Measurements from ENCODE around the gene IDUA.
"Not testable (repeated sequence)": the region's sequence is repeated elsewhere in the genome, so short reads cannot be mapped to it uniquely, and the experiment has no call there.

Gene IDUA

GRCh38 chr4:986879-987623 lies at the start of gene IDUA:
Gene IDUA, plus strand, starts transcription at chr4:987044. Its CDS starts 41 bp downstream, at chr4:987085.
- peaks cover 37% of the 10 kb centered on the region for H3K36me3 Mint-ChIP-seq (ENCODE audit: low read depth)
- no peaks in the 10 kb centered on the region for H3K9me3 Mint-ChIP-seq
- intact Hi-C loops (cut with micrococcal nuclease): loop anchor here (1.0 to 5.0 kb wide), 2 partner anchors 14 to 55 kb away; partner anchors contain the start of genes DGKQ, GAK and TMEM175
- peaks cover 36% of the 10 kb centered on the region for H3K4me1 Mint-ChIP-seq (ENCODE audit: low read depth)
- H3K27ac Mint-ChIP-seq: peak within 1 kb of the TSS; percentile 83
- H3K27me3 Mint-ChIP-seq: peaks cover 1% of the 10 kb centered on the region
- H3K4me3 Mint-ChIP-seq: peak within 1 kb of the TSS; percentile 82

- Mint-ChIP-seq H3K4me1 (ENCODE audit: low read depth) (peaks cover 29% of the 10 kb centered on the region), H3K36me3 (ENCODE audit: low read depth) (peaks cover 17% of the 10 kb centered on the region)
- H3K27ac Mint-ChIP-seq; intact Hi-C loops (cut with micrococcal nuclease); H3K9me3 Mint-ChIP-seq; H3K27me3 Mint-ChIP-seq; H3K4me3 Mint-ChIP-seq: not testable (repeated sequence)
Observed at GRCh38 chr4:939508-939907, 47.3 kb upstream of the IDUA start.

GRCh38 chr4:945274-946102 lies 41.4 kb upstream of the IDUA start:
- no peaks in the 10 kb centered on the region for H3K9me3 Mint-ChIP-seq
- no peak overlapping the region for H3K27ac Mint-ChIP-seq
- peaks cover 2% of the 10 kb centered on the region for H3K4me1 Mint-ChIP-seq (ENCODE audit: low read depth)
- H3K36me3 Mint-ChIP-seq (ENCODE audit: low read depth): peaks cover 44% of the 10 kb centered on the region
- intact Hi-C loops (cut with micrococcal nuclease): no loop called here
- peaks cover 8% of the 10 kb centered on the region for H3K27me3 Mint-ChIP-seq
- H3K4me3 Mint-ChIP-seq: no peak overlapping the region

DNA sequence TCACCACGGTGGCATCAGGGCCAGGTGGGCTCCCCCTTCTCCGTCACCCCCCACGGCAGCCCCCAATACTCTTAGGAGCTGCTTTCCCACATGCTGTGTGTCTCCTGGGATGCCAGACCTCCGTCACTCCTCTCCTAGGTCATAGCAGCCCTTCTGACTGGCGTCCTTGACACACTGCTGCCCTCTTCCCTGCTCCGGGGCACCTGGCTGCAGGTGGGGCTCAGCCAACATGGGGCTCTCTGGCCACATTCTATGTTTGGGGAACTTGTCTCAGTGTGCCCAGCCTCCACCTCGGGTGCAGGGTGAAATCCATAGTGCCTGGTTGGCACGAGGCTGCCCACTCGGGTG lies 40.8 kb upstream of the IDUA start:
- Mint-ChIP-seq H3K9me3 (no peaks in the 10 kb centered on the region), H3K27me3 (peaks cover 8% of the 10 kb centered on the region), H3K27ac (no peak overlapping the region), H3K4me3 (no peak overlapping the region), H3K36me3 (ENCODE audit: low read depth) (peaks cover 50% of the 10 kb centered on the region), H3K4me1 (ENCODE audit: low read depth) (no peaks in the 10 kb centered on the region)
- intact Hi-C loops (cut with micrococcal nuclease): no loop called here

DNA sequence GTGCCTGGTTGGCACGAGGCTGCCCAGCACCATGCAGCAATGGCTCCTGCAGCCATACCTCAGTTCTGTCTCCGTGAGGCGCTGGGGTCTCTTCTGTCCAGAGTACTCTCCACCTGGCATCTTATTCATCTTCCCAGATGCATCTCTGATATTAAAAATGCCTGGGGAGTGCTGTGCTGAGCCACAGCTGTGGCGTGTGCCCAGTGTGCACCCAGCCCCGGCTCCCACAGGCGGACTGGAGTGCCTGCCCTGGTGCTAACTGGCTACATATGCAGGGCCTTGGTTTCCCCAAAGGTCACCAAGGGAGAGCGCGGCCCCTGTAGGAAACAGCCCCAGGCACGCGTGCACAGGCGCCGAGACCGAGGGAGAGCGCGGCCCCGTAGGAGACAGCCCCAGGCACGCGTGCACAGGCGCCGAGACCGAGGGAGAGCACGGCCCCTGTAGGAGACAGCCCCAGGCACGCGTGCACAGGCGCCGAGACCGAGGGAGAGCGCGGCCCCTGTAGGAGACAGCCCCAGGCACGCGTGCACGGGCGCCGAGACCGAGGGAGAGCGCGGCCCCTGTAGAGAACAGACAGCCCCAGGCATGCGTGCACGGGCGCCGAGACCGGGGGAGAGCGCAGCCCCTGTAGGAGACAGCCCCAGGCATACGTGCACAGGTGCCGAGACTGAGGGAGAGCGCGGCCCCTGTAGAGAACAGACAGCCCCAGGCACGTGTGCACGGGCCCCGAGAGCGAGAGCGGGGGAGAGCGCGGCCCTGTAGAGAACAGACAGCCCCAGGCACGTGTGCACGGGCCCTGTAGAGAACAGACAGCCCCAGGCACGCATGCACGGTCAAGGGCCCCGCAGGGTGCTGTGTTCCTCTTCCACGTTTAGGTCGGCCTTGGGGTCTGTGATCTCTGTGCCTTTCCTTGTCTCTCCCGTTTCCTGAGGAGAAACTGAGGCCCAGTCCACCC lies 40.0 kb upstream of the IDUA start:
- H3K27me3 Mint-ChIP-seq: peaks cover 8% of the 10 kb centered on the region
- intact Hi-C loops (cut with micrococcal nuclease): no loop called here
- no peaks in the 10 kb centered on the region for H3K4me1 Mint-ChIP-seq (ENCODE audit: low read depth)
- H3K27ac Mint-ChIP-seq: no peak overlapping the region
- H3K36me3 Mint-ChIP-seq (ENCODE audit: low read depth): peaks cover 57% of the 10 kb centered on the region
- no peak overlapping the region for H3K4me3 Mint-ChIP-seq
- H3K9me3 Mint-ChIP-seq: no peaks in the 10 kb centered on the region

DNA sequence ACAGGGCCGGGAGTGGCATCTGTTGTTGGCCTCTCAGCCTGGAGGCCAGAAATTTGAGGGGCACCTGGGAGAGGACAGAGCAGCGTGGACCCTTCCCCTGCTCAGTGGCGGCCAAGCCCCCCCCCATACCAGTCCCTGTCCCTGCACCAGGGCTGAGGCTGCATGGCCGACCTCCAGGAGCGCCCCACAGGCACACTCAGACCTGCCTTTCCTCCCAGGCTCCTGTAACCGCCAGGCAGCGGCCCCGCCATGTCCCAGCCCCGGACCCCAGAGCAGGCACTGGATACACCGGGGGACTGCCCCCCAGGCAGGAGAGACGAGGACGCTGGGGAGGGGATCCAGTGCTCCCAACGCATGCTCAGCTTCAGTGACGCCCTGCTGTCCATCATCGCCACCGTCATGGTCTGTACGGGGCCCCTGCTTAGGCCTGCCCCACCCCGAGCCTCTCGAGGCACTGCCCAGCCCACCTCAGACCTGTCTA lies 39.3 kb upstream of the IDUA start:
- Mint-ChIP-seq H3K27ac (no peak overlapping the region), H3K36me3 (ENCODE audit: low read depth) (peaks cover 63% of the 10 kb centered on the region), H3K27me3 (peaks cover 8% of the 10 kb centered on the region), H3K9me3 (no peaks in the 10 kb centered on the region), H3K4me3 (no peak overlapping the region), H3K4me1 (ENCODE audit: low read depth) (no peaks in the 10 kb centered on the region)
- intact Hi-C loops (cut with micrococcal nuclease): no loop called here

GRCh38 chr4:948101-948935 lies 38.5 kb upstream of the IDUA start:
- Mint-ChIP-seq H3K36me3 (ENCODE audit: low read depth) (peaks cover 63% of the 10 kb centered on the region), H3K27me3 (peaks cover 8% of the 10 kb centered on the region), H3K27ac (no peak overlapping the region), H3K4me3 (no peak overlapping the region), H3K9me3 (no peaks in the 10 kb centered on the region), H3K4me1 (ENCODE audit: low read depth) (no peaks in the 10 kb centered on the region)
- intact Hi-C loops (cut with micrococcal nuclease): no loop called here

DNA sequence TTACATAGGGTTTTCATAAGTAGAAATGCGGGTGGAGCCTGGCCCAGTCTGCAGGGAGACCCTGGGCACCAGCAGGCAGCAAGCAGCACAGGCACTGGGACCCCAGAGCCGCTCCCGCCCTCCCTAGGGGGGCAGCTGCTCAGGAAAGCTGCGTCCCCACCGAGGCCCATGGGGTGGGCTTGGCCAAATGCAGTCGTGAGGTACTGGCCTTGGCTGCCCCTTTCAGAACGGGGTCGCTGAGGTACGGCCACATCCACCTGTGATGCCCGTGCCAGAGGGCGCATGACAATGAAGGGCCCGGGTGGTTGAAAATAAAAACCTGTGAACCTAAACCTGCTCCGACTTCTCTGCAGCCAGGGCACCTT lies 37.9 kb upstream of the IDUA start:
- Mint-ChIP-seq H3K27ac (no peak overlapping the region), H3K27me3 (peaks cover 8% of the 10 kb centered on the region), H3K4me1 (ENCODE audit: low read depth) (no peaks in the 10 kb centered on the region), H3K9me3 (no peaks in the 10 kb centered on the region), H3K4me3 (no peak overlapping the region), H3K36me3 (ENCODE audit: low read depth) (peaks cover 63% of the 10 kb centered on the region)
- intact Hi-C loops (cut with micrococcal nuclease): no loop called here

DNA sequence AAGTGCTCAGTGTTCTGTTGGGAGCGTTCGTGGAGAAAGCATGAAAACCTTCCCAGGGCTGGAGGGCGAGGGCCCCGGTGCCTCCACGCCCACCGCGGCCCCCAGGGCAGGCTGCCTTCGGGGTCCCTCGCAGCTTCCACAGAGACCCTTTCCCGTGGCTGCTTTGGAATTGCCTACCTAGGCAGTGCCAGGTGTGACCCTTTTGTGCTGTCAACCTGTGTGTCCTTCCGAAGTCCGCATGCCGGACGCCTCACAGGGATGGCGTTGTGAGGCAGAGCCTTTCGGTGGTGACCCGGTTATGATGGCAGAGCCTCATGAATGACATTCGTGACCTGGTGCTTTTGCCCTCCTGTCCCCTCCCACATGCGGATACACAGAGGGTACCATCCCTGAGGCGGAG lies 37.2 kb upstream of the IDUA start:
- intact Hi-C loops (cut with micrococcal nuclease): no loop called here
- Mint-ChIP-seq H3K4me3 (no peak overlapping the region), H3K36me3 (ENCODE audit: low read depth) (peaks cover 68% of the 10 kb centered on the region), H3K9me3 (no peaks in the 10 kb centered on the region), H3K27ac (no peak overlapping the region), H3K27me3 (peaks cover 8% of the 10 kb centered on the region), H3K4me1 (ENCODE audit: low read depth) (no peaks in the 10 kb centered on the region)

DNA sequence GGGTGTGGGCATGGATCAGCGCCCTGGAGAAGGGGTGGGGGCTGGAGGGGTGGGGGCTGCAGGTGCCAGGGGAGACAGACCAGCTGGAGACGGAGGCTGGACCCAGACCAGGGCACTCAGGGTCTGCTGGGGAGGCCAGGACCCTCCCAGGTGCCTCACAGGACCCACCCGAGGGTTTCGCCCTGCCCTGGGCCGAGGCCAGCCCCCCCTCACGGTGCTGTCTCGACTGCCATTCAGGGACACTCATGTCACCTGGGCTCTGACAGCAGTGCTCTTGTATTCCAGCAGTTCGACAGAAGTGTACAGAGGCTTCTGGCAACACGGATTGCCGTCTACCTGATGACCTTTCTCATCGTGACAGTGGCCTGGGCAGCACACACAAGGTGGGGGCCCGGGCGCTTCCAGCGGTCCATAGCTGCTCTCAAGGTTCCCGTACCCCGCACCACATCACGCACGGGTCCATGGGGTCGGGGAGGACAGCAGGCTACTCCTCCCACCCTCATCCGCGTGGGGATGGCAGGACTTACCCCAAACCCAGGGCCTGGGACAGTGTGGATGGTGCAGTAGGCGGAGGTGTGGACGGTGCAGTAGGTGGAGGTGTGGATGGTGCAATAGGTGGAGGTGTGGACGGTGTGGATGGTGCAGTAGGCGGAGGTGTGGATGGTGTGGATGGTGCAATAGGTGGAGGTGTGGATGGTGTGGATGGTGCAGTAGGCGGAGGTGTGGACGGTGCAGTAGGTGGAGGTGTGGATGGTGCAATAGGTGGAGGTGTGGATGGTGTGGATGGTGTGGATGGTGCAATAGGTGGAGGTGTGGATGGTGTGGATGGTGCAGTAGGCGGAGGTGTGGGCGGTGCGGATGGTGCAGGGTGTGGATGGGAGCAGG lies 36.5 kb upstream of the IDUA start:
- H3K4me3 Mint-ChIP-seq: no peak overlapping the region
- H3K27ac Mint-ChIP-seq: no peak overlapping the region
- H3K36me3 Mint-ChIP-seq (ENCODE audit: low read depth): peaks cover 72% of the 10 kb centered on the region
- intact Hi-C loops (cut with micrococcal nuclease): no loop called here
- H3K27me3 Mint-ChIP-seq: peaks cover 8% of the 10 kb centered on the region
- H3K4me1 Mint-ChIP-seq (ENCODE audit: low read depth): no peaks in the 10 kb centered on the region
- H3K9me3 Mint-ChIP-seq: no peaks in the 10 kb centered on the region

GRCh38 chr4:951186-951585 lies 35.7 kb upstream of the IDUA start:
- Mint-ChIP-seq H3K27ac (no peak overlapping the region), H3K27me3 (peaks cover 3% of the 10 kb centered on the region), H3K9me3 (no peaks in the 10 kb centered on the region), H3K36me3 (ENCODE audit: low read depth) (peaks cover 72% of the 10 kb centered on the region), H3K4me1 (ENCODE audit: low read depth) (no peaks in the 10 kb centered on the region), H3K4me3 (no peak overlapping the region)
- intact Hi-C loops (cut with micrococcal nuclease): no loop called here

DNA sequence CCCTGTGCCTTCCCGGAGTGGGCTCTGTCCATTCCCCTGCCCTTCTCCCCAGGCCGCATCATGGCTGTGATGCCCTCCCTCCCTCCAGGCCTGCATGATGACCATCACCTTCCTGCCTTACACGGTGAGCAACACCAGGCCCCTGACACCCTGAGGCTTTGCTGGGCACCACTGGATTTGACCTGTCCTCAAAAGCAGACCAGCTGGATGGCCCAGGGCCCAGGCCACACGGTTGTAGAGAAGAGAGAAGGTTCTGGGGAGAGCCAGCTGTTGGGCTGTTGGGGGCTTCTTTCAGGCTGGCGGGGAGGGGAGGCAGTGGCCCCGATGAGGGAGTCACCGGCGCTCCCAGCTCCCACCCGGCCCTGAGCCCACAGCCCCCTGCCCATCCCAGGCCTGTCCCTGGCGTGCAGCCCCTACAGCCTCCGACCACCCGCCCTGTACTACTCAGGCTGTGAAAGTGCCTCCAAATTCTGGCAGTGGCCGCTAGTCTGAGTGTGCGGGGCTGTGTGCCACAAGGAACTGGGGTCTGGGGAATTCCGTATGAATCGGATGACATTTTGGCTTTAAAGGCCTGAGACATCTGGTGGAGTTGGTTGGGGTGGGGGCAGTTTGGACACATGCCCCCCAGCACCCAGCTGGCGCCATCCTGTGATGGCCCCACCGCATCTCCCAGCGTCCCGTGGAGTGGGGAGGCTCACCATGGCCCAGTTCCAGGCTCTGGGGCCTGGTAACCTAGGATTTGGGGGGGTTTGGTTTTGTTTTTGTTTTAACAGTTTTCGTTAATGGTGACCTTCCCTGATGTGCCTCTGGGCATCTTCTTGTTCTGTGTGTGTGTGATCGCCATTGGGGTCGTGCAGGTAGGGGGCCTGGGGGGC lies 35.0 kb upstream of the IDUA start:
- Mint-ChIP-seq H3K9me3 (no peaks in the 10 kb centered on the region), H3K27me3 (no peaks in the 10 kb centered on the region), H3K4me3 (no peak overlapping the region), H3K4me1 (ENCODE audit: low read depth) (no peaks in the 10 kb centered on the region), H3K36me3 (ENCODE audit: low read depth) (peaks cover 78% of the 10 kb centered on the region), H3K27ac (no peak overlapping the region)
- intact Hi-C loops (cut with micrococcal nuclease): no loop called here
